ENCODE measurements around the gene CARD10.

GRCh38 chr22:37517826-37518450 is 1.3 kb downstream of the CARD10 start:
- no peak for TF ChIP-seq POLR2AphosphoS5 (IDR thresholded peaks at IDR 0.05; ENCODE audit: low read depth)
- no peak for TF ChIP-seq CTCF (IDR thresholded peaks at IDR 0.05; ENCODE audit: insufficient read depth, low read length)
- TF ChIP-seq, protein P1, sequence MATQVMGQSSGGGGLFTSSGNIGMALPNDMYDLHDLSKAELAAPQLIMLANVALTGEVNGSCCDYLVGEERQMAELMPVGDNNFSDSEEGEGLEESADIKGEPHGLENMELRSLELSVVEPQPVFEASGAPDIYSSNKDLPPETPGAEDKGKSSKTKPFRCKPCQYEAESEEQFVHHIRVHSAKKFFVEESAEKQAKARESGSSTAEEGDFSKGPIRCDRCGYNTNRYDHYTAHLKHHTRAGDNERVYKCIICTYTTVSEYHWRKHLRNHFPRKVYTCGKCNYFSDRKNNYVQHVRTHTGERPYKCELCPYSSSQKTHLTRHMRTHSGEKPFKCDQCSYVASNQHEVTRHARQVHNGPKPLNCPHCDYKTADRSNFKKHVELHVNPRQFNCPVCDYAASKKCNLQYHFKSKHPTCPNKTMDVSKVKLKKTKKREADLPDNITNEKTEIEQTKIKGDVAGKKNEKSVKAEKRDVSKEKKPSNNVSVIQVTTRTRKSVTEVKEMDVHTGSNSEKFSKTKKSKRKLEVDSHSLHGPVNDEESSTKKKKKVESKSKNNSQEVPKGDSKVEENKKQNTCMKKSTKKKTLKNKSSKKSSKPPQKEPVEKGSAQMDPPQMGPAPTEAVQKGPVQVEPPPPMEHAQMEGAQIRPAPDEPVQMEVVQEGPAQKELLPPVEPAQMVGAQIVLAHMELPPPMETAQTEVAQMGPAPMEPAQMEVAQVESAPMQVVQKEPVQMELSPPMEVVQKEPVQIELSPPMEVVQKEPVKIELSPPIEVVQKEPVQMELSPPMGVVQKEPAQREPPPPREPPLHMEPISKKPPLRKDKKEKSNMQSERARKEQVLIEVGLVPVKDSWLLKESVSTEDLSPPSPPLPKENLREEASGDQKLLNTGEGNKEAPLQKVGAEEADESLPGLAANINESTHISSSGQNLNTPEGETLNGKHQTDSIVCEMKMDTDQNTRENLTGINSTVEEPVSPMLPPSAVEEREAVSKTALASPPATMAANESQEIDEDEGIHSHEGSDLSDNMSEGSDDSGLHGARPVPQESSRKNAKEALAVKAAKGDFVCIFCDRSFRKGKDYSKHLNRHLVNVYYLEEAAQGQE (IDR thresholded peaks at IDR 0.05; ENCODE audit: insufficient replicate concordance, low read depth): no peak
- no peak for TF ChIP-seq GABPA (IDR thresholded peaks at IDR 0.05; ENCODE audit: low read depth)
- TF ChIP-seq SPI1 (IDR thresholded peaks at IDR 0.05; ENCODE audit: borderline replicate concordance, low read depth): no peak
